Lung microvascular endothelial cell (primary cell): Measurements from ENCODE around the gene MAPK1IP1L. TPM values are rescaled to one million over a fixed set of nuclear protein-coding genes. Genes with fewer than 3 reads are reported as not detected.

Source experiments
- total RNA-seq: library from RNA; depleted of rRNA; stranded (reverse); fragments of >200 nt; gene quantifications from 2 replicates; pipeline ENCODE4 v1.2.1, GENCODE V29; 2014

Gene MAPK1IP1L
- total RNA-seq, 1 donor from 2014 or later, result 13.9 TPM

Other genes with a start within 250 kb of the MAPK1IP1L start
- 3.9 and 12.7 TPM in 2 replicates for gene GCH1, start 148.8 kb upstream of the MAPK1IP1L start, total RNA-seq
- 3.2 and 5.4 TPM in 2 replicates for gene WDHD1, start 24.5 kb upstream of the MAPK1IP1L start, total RNA-seq
- gene SOCS4, start 24.4 kb upstream of the MAPK1IP1L start, total RNA-seq, result 10.9 and 16.7 TPM in 2 replicates
- gene LGALS3, start 77.6 kb downstream of the MAPK1IP1L start, total RNA-seq, result 60.6 and 96.8 TPM in 2 replicates
- gene DLGAP5, start 139.9 kb downstream of the MAPK1IP1L start, total RNA-seq, result 3.6 and 18.3 TPM in 2 replicates
- gene FBXO34, start 219.8 kb downstream of the MAPK1IP1L start, total RNA-seq, result 16.8 and 21.6 TPM in 2 replicates